ENCODE results near the gene NCOA3.
"Not testable (repeated sequence)": the region's sequence is repeated elsewhere in the genome, so short reads cannot be mapped to it uniquely, and the experiment has no call there.

NCOA3 gene

DNA sequence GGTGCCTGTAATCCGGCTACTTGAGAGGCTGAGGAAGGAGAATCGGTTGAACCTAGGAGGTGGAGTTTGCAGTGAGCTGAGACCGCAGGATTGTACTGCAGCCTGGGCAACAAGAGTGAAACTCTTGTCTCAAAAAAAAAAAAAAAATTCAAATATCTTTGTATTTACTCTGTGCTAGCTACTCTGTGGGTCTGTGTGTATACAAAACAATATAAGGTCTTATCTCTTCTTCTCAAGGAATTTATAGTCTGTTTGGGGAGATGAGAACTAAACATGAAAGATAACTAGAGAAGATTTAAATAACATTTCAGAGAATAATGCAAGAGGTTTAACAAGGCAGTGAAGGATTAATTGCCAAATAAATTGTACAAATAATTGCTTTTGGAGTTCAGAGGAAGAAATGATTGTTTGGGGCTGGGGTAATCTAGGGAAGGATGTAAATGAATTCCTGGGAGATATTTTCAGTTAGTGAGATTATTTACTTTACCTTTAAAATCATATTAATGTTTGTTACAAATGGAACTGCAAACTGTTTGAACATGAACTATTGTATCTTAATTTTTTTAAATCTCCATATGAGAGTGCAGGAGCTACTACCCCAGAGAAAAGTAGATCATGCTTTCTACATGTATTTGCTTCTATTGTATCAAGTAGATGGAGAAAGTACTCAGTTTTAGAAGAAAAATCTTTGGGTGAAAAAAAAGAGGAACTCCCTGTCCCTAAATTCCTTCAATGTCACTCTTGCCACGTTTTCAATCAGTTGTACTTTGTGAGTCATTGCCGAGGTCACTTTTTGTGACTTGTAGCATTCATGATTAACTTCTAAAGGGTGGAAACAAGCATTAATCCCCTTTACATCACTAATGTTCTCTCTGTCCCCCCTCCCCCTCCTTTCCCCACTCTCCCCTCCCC is 39.0 kb downstream of the NCOA3 start:
- DNase-seq = peak; percentile 85

DNA sequence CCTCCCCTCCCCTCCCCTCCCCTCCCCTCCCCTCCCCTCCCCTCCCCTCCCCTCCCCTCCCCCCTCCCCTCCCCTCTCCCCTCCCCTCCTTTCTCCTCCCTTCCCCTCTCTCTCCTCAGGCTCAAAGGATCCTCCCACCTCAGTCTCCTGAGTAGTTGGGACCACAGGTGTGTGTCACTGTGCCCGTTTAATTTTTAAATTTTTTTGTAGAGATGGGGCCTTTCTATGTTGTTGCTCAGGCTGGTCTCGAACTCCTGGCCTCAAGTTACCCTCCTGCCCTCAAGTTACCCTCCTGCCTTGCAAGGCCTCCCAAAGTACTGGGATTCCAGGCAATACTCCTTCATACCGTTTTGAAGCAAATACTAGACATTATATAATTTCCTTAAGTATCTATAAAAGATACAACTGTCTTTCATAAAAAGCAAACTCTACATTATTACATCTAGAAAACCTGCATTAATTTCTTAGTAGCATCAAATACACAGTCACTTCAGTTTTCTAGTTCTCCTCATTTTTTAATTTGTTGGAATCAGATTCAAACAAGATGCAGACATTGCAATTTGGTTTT is 39.8 kb downstream of the NCOA3 start:
- no peak for DNase-seq

DNA sequence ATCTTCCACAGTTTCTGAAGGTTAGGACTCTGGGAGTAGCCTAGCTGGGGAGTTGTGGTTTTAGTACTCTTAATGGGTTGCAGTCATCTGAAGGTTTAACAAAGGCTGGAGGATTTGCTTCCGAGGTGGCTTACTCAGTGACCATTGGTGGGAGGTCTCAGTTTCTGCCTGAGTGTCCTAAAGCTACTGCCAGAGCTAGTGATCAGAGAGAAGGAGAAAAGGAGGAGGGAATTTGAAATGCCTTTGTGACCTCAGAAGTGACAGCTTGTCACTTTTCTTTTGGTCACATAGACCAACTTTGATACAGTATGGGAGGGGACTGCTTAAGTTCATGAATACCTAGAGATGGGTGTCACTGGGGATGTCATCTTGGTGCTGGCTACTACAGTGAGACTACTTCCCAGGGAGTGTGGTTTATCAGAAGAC is 41.3 kb downstream of the NCOA3 start:
- DNase-seq = no peak

DNA sequence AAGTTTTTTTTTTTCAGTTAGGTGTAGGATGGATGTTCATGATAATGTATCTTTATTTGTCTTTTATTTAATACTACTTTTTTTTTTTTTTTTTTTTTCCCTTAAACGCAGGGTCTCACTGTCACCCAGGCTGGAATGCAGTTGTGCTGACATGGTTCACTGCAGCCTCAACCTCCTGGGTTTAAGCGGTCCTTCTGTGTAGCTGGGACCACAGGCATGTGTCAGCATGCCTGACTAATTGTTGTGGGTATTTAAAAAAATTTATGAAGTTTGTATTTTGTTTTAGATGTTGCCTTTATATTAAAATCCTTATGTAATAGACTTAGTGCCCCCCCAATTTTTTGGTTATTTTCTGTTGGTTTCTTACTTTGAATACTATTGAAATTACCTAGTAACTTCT is 42.6 kb downstream of the NCOA3 start:
- DNase-seq = no peak

DNA sequence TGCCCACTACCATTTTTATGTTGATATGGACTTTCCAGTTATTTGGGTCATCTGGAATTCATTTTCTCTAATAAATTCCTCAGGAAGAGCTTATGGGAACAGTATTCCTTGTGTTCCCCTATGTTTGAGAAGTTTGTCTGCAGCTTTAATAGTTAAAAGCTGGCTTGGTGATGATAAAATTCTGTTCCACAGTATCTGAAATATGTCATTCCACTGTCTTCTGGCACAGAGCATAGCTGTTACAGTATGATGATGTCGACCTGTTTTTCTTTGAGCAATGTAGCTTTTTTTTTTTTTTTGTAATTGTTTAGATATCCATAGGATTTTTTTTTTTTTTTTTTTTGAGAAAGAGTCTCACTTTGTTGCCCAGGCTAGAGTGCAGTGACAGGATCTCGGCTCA is 43.2 kb downstream of the NCOA3 start:
- DNase-seq = no peak

DNA sequence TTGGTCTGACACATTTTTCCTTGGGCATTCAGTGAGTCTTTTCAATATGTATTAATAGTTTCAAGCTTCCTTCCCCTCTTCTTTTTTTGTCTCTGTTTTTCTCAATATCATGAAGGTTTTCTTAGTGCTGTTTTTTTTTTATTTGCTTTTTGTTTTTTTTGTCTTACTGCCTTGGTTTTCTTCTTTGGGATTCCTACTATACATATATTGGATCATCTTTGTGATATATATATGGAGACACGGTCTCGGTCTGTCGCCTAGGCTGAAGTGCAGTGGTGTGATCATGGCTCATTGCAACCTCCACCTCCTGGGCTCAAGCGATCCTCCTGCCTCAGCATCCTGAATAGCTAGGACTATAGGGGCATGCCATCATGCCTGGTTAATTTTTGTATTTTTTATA is 43.8 kb downstream of the NCOA3 start:
- DNase-seq = no peak

DNA sequence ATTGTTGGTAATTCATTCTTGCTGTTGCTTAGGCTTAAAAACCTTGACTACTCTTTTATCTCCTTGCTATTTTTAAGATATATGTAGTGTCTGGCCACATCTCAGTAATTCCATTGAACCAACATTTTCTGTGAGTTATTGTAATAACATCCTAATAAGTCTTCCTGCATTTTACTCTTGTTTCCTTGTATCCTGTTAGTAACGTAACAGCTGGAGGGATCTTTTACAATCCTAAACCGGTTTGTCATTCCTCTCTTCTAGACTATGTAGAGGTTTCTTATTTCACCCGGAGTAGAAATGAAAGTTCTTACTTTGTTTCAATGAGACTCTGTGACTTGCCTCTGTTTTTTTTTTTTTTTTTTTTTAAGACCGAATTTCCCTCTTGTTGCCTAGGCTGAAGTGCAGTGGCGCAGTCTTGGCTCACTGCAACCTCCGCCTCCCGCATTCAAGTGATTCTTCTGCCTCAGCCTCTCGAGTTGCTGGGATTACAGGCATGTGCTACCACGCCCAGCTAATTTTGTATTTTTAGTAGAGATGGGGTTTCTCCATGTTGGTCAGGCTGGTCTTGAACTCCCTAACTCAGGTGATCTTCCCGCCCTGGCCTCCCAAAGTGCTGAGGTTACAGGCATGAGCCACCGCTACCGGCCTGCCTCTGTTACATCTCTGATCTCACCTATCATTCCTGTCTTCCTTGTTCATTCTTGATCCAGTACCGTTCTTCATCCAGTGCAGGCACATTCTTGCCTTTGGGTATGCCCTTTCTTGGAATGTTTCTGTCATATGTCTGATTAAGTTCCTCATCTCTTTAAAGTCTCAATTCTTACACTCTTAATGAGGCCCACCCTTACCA is 44.7 kb downstream of the NCOA3 start:
- DNase-seq = no peak

DNA sequence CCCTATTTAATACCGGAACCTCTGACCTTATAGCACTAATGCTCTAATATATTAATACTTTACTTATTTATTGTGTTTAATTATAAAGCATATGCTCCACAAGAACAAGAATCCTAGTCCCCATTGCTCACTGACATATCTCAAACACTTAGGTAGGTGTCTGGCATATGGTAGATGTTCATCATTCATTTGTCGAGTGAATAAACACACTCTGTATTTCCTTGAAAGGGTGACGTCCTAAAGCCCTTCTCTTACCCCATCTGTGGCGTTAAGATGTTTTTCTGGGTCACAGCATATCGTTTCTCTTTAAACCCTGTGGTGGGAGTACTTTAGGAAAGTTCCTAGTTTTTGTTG is 45.3 kb downstream of the NCOA3 start:
- no peak for DNase-seq

DNA sequence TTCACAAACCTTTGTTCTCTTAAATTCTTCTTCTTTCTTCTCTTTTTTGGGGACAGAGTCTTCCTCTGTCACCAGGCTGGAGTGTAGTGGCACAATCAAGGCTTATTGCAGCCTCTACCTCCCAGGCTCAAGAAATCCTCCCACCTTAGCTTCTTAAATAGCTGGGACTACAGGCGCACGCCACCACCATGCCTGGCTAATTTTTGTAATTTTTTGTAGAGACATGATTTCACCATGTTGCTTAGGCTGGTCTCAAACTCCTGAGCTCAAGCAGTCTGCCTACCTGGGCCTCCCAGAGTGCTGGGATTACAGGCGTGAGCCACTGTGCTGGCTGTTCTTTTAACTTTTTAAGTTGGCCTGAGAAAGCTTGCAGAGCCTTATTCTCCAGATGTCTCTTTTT is 48.0 kb downstream of the NCOA3 start:
- no peak for DNase-seq

DNA sequence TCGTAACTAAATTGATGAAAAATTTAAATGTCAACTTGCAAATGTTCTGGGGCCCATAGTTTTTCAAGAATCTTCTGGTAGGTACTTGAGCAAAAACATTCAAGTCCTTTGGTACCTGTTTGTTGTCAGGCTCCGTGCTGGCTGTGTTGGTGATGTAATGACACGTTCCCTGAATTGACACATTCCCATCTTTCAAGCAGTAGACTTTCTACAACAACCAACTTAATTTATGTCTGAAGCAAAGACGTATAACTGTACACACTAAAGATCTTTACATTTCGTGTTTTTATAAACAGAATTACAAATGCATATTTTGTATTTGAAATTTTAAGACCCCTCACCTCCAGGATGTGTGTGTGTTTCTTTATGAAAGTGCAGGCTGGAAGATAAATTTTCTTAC is 49.5 kb downstream of the NCOA3 start:
- no peak for DNase-seq

DNA sequence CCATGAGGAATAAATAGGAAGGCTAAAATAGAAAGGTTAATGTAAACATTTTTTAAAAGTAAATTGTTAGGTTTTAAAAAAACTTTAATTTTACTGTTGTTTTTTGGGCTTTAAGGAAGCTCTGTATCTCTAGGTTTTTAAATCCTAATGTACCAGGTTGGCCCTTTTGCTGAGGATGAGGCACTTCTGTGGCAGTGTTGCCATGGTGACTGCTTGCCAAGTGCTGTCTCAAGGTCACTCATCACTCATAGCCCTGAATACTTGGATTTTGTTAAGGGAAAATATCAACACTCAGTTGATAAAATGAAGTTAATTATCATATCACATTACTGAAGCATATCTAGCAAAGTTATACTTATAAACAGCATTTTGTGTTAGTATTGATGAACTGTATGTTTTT is 50.2 kb downstream of the NCOA3 start:
- DNase-seq = no peak

DNA sequence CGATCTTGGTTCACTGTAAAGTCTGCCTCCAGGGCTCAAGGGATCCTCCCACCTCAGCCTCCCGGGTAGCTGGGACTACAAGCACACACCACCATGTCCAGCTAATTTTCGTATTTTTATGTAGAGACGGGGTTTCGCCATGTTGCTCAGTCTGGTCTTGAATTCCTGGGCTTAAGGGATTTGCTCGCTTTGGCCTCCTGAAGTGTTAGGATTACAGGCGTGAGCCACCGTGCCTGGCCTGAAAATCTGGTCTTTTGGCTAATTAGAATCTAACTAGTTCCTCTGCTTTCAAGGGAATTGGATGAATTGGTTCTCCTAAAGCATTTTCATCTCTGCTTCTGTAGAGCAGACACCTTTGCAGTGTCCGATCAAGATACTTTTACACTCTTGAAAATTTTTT is 51.3 kb downstream of the NCOA3 start:
- no peak for DNase-seq

DNA sequence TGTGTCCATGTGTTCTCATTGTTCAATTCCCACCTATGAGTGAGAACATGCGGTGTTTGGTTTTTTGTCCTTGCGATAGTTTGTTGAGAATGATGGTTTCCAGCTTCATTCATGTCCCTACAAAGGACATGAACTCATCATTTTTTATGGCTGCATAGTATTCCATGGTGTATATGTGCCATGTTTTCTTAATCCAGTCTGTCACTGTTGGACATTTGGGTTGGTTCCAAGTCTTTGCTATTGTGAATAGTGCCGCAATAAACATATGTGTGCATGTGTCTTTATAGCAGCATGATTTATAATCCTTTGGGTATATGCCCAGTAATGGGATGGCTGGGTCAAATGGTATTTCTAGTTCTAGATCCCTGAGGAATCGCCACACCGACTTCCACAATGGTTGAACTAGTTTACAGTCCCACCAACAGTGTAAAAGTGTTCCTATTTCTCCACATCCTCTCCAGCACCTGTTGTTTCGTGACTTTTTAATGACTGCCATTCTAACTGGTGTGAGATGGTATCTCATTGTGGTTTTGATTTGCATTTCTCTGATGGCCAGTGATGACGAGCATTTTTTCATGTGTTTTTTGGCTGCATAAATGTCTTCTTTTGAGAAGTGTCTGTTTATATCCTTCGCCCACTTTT is 52.0 kb downstream of the NCOA3 start:
- DNase-seq = not testable (repeated sequence)

DNA sequence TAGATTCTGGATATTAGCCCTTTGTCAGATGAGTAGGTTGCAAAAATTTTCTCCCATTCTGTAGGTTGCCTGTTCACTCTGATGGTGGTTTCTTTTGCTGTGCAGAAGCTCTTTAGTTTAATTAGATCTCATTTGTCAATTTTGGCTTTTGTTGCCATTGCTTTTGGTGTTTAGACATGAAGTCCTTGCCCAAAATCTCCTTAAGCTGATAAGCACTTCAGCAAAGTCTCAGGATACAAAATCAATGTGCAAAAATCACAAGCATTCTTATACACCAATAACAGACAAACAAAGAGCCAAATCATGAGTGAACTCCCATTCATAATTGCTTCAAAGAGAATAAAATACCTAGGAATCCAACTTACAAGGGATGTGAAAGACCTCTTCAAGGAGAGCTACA is 52.6 kb downstream of the NCOA3 start:
- not testable (repeated sequence) for DNase-seq

DNA sequence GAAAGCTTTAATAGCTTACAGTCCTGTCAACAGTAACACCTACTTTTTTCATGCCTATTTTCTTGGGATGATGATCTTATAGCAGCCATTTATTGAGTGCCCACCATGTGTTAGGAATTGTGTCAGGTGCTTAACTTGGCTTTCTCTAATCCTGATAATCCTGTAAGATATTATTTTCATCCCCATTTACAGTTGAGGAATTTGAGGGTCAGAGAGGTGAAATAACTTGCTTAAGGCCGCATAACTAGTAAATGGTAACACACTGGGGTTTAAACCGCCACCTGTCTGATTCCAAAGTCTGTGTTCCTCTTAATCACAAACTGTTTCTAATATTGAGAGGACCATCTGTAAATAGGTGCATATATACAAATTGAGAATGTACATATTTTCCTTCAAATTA is 55.5 kb downstream of the NCOA3 start:
- no peak for DNase-seq

DNA sequence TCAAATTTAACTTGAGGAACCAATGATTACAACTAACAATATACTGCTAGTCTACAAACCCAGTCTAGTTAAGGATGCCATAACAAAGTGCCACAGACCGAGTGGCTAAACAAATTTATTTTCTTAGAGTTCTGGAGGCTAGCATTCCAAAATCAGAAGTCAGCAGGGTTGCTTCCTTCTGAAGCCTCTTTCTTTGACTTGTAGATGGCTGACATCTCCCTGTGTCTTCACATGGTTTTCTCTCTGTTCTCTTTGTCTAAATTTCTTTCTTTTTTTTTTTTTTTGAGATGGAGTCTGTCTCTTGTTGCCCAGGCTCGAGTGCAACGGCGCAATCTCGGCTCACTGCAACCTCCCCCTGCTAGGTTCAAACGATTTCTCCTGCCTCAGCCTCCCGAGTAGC is 56.1 kb downstream of the NCOA3 start:
- DNase-seq = no peak

DNA sequence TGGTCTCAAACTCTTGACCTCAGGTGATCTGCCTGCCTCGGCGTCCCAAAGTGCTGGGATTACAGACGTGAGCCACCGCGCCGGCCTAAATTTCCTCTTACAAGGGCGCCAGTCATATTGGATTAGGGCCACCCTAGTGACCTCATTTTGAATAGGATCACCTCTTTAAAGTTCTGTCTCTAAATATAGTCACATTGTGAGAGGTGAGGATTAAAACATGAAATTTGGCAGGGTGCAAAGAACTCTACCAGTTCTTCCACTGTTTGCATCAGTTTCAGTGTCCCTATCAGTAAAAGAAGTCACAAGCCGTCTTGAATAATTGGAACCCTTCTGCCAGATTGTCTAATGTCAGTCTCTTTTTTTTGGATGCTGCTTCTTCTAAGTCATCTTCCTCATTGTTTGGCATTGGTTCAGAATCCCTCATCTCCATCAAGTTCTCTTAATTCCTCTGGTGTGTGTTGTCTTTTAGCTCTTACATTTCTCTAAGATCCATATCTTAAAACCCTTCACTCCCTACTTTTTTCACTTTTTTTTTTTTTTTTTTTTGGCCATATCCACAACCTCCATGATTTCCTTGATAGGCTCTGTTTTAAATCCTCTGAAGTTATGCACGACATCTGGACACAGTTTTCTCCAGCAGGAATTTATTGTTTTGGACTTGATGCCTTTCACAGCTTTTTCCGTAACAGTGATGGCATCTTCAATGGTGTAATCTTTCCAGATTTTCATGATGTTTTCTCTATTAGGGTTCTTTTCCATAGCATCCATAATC is 56.8 kb downstream of the NCOA3 start:
- no peak for DNase-seq

DNA sequence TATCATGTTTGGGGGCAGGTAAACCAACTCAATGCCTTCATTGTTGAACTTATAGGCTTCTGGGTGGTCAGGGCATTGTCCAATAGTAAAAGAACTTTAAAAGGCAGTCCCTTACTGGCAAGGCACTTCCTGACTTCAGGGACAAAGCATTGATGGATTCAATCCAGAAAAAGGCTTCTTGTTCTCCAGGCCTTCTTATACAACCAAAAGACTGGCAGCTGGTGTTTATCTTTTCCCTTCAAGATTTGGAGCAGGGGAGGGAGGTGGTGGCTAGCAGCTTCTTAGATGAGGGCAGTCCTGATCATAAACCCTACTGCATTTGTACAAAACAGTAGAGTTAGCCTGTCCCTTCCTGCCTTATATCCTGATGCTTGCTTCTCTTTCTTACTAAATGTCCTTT is 57.5 kb downstream of the NCOA3 start:
- no peak for DNase-seq

DNA sequence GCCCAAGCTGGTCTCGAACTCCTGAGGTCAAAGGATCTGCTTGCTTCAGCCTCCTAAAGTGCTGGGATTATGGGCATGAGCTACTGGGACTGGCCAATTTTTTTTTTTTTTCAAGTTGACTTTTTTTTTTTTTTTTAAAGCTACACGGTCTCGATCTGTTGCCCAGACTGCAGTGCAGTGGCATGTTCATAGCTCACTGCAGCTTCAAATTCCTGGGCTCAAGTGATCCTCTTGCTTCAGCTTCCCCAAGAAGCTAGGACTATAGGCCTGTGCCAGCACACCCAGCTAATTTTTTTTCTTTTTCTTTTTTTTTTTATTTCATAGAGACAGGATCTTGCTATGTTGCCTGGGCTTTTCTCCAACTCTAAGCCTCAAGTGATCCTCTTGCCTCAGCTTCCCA is 59.5 kb downstream of the NCOA3 start:
- no peak for DNase-seq

DNA sequence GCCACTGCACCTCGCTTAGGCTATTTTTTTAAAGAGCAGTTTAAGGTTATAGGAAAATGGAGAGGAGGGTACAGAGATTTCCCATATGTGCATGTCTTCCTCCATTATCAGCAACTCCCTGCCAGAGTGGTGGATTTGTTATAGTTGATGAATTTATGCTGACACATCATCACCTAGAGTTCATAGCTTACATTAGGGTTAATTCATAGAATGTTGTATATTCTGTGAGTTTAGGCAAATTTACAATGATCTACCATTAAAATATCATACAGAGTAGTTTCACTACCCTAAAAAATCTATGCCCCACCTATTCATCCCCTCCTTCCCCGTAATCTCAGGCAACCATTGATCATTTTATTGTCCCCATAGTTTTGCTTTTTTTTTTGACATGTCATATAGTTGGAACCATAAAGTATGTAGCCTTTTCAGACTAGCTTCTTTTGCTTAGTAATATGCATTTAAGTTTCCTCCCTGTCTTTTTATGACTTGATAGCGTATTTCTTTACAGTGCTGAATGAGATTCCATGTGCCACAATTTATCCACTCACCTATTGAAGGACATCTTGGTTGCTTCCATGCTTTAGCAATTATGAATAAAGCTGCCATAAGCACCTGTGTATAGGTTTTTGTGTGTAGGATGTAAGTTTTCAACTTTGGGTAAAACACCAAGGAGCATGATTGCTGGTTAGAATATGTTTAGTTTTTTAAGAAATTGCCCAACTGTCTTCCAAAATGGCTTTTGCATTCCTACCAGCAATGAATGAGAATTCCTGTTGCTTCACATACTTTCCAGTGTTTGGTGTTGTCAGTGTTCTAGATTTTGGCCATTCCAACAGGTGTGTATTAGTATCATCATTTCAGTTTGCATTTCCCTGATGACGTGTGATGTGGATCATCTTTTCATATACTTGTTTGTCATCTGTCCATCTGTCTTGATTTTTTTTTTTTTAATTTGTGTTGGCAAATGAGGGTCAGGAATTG is 60.2 kb downstream of the NCOA3 start:
- DNase-seq = no peak

DNA sequence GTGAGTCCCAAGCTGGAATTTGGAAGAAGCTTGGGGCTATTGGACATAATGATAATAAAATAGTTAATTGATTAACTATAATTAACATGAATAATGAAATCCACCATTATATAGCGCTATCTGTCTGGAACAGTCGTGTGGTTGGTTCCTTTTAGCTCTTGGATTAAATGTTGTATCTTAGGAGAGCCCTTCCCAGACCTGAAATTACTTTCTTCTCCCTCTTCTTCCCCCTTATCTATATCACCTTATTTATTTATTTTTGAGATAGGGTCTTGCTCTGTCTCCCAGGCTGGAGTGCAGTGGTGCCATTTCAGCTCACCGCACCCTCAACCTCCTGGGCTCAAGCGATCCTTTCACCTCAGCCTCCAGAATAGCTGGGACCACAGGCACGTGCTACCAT is 64.6 kb downstream of the NCOA3 start:
- no peak for DNase-seq
